Caco-2 (cell line): ENCODE data around the gene CENPP. TPM values are rescaled to one million over a fixed set of nuclear protein-coding genes. Genes with fewer than 3 reads are reported as not detected.

Experiments used
- BruUV-seq: library from RNA; stranded (reverse); fragments of 400-500 nt; replicated peaks from 2 replicates; lab custom pipeline; 2021; lab: Mats Ljungman, UMichigan
- CTCF ChIA-PET: fragments of 300-600 bp; sonication (Branson Sonifier 250); formaldehyde crosslinking; loops from one replicate; lab custom pipeline; 2022; ENCODE audit warnings: antibody characterized with exemption; lab: Charles Lee
- POLR2A ChIA-PET: fragments of 300-600 bp; sonication (Branson Sonifier 250); formaldehyde crosslinking; loops from one replicate; lab custom pipeline; 2022; ENCODE audit warnings: antibody characterized with exemption; lab: Charles Lee
- DNase-seq, 2 experiments: peaks; one replicate each; pipeline versions ENCODE4 v3.0.0 to v3.0.0-alpha.2; 2020 to 2022
- H3K27me3 ChIP-seq: replicated peaks from 2 replicates; pipeline ENCODE4 v1.6.0; 2011; ENCODE audit warnings: low read length; ENCODE audit not compliant: control insufficient read depth, insufficient read depth
- H3K36me3 ChIP-seq: 2 replicates; pipeline ENCODE4 v1.5.1; 2011; ENCODE audit warnings: low read length; ENCODE audit not compliant: control insufficient read depth, insufficient read depth
- H3K4me1 ChIP-seq: fragments of 250-450 bp; sonication (Bioruptor Pico); 2 replicates; pipeline ENCODE4 v1.5.1; 2020; ENCODE audit warnings: mild to moderate bottlenecking
- H3K4me3 ChIP-seq: 2 replicates; pipeline ENCODE4 v1.5.1; 2011; ENCODE audit warnings: low read depth, mild to moderate bottlenecking, control low read depth, low read length
- H3K9me3 ChIP-seq: fragments of 250-450 bp; sonication (Bioruptor Pico); 2 replicates; pipeline ENCODE4 v1.5.1; 2020; ENCODE audit warnings: mild to moderate bottlenecking, moderate library complexity
- H3K27ac Mint-ChIP-seq: one replicate; pipeline ENCODE4 v1.8.0; 2022; ENCODE audit warnings: mixed read lengths; ENCODE audit not compliant: unreplicated experiment
- H3K27me3 Mint-ChIP-seq: one replicate; pipeline ENCODE4 v1.8.0; 2022; ENCODE audit warnings: mixed read lengths; ENCODE audit not compliant: insufficient read depth, unreplicated experiment
- H3K36me3 Mint-ChIP-seq: one replicate; pipeline ENCODE4 v1.8.0; 2022; ENCODE audit warnings: mild to moderate bottlenecking, mixed read lengths; ENCODE audit not compliant: insufficient read depth, unreplicated experiment
- H3K4me1 Mint-ChIP-seq: one replicate; pipeline ENCODE4 v1.8.0; 2022; ENCODE audit warnings: low read depth, mixed read lengths; ENCODE audit not compliant: unreplicated experiment
- H3K4me3 Mint-ChIP-seq: one replicate; pipeline ENCODE4 v1.8.0; 2022; ENCODE audit warnings: mild to moderate bottlenecking, moderate library complexity, mixed read lengths; ENCODE audit not compliant: unreplicated experiment
- H3K9me3 Mint-ChIP-seq: one replicate; pipeline ENCODE4 v1.8.0; 2022; ENCODE audit warnings: mixed read lengths; ENCODE audit not compliant: unreplicated experiment
- CTCF ChIP-seq, 2 experiments: fragments of 200-600 bp in 1 of 2; IDR thresholded peaks; 1 replicate in 1 of 2; 2 replicates in 1 of 2; pipeline versions ENCODE4 v1.5.1 to v1.8.0; 2011 to 2022; ENCODE audit warnings: antibody characterized with exemption in 1 of 2, control low read depth in 1 of 2, inconsistent platforms in 1 of 2, low read depth in 1 of 2, low read length in 1 of 2, mild to moderate bottlenecking in 1 of 2, moderate library complexity in 1 of 2; ENCODE audit not compliant: insufficient read depth in 1 of 2, severe bottlenecking in 1 of 2, unreplicated experiment in 1 of 2
- intact Hi-C: fragments of 100-400 bp; cut with micrococcal nuclease; formaldehyde crosslinking; loops from one replicate; pipeline ENCODE4 v1.10.0; 2022; ENCODE audit not compliant: unreplicated experiment
- total RNA-seq: library from RNA; stranded (reverse); gene quantifications from 2 replicates; pipeline ENCODE4 v1.2.3, GENCODE V29; 2022

Gene CENPP
- total RNA-seq, 1 experiment from 2014 or later: 7.6 TPM

DNA sequence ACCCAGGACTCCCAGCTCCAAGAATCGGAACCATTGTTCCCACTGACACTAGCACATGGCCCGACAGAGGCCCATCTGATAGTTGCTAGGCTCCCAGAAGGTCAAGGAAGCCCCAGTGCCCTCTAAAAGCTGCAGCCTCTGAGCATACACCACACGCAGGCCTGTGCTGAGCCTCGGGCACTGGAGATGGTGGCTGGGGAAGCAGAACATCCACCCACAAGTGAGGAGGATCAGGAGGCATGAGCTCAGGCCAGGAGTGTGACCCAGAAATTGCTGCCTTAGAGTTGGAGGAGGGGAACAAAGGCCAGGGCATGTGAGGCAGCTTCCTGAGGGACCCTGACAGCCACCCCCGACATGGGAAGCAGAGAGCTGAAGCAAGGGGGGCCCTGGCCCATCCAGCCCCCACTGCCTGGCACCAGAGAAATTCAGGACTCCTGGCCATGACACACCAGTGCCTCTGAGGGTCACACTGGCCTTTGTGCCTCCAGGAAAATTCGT, 322.8 kb downstream of the CENPP start:
- Histone ChIP-seq H3K36me3 (no peaks in the 10 kb centered on the region), H3K27me3 (no peaks in the 10 kb centered on the region), H3K4me3 (no peak overlapping the region), H3K4me1 (no peaks in the 10 kb centered on the region), H3K9me3 (no peaks in the 10 kb centered on the region)
- no peaks in the 10 kb centered on the region for H3K9me3 Mint-ChIP-seq
- no peak for DNase-seq
- no peak overlapping the region for H3K27ac Mint-ChIP-seq
- peaks cover 36% of the 10 kb centered on the region for H3K36me3 Mint-ChIP-seq
- BruUV-seq: no TSS peak
- H3K4me1 Mint-ChIP-seq: no peaks in the 10 kb centered on the region
- H3K4me3 Mint-ChIP-seq: no peak overlapping the region
- CTCF ChIA-PET: no interaction called here
- H3K27me3 Mint-ChIP-seq: no peaks in the 10 kb centered on the region
- POLR2A ChIA-PET: no interaction called here
- intact Hi-C loops: no loop called here
- no peak for TF ChIP-seq CTCF (IDR thresholded peaks at IDR 0.05; ENCODE audit: insufficient read depth in 1 of 2, low read depth in 1 of 2, low read length in 1 of 2, severe bottlenecking in 1 of 2, unreplicated experiment in 1 of 2)

GRCh38 chr9:92649007-92649406, 323.3 kb downstream of the CENPP start:
- POLR2A ChIA-PET: no interaction called here
- intact Hi-C loops: no loop called here
- no peak for TF ChIP-seq CTCF (IDR thresholded peaks at IDR 0.05; ENCODE audit: insufficient read depth in 1 of 2, low read depth in 1 of 2, low read length in 1 of 2, severe bottlenecking in 1 of 2, unreplicated experiment in 1 of 2)
- Mint-ChIP-seq H3K4me3 (no peak overlapping the region), H3K27me3 (no peaks in the 10 kb centered on the region), H3K36me3 (peaks cover 36% of the 10 kb centered on the region), H3K27ac (no peak overlapping the region), H3K4me1 (no peaks in the 10 kb centered on the region), H3K9me3 (no peaks in the 10 kb centered on the region)
- CTCF ChIA-PET: no interaction called here
- BruUV-seq: no TSS peak
- H3K4me3 ChIP-seq: no peak overlapping the region
- DNase-seq: no peak
- no peaks in the 10 kb centered on the region for H3K27me3 ChIP-seq
- H3K36me3 ChIP-seq: no peaks in the 10 kb centered on the region
- no peaks in the 10 kb centered on the region for H3K9me3 ChIP-seq
- no peaks in the 10 kb centered on the region for H3K4me1 ChIP-seq

DNA sequence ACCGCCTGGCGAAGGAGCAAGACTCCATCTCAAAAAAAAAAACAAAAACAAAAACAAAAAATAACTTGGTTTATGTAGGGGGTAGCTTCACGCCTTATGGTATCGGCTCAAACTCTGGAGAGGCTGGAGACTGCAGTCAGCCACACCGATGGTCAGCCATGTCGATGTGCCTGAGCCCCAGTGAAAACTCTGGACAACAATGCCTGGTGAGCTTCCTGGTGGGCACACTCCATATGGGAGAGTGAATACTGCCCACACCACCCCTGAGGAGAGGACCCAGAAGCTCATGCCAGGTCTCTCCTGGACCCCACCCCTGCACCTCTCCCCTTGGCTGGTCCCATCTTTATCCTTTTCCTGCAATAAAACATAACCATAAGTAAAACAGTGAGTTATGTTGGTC, 324.5 kb downstream of the CENPP start:
- no peaks in the 10 kb centered on the region for H3K4me1 Mint-ChIP-seq
- H3K36me3 Mint-ChIP-seq: peaks cover 30% of the 10 kb centered on the region
- H3K4me1 ChIP-seq: no peaks in the 10 kb centered on the region
- no peaks in the 10 kb centered on the region for H3K36me3 ChIP-seq
- ChIA-PET CTCF (no interaction called here), POLR2A (no interaction called here)
- DNase-seq: peak in 1 of 2 experiments; percentile 9
- no peaks in the 10 kb centered on the region for H3K9me3 ChIP-seq
- H3K9me3 Mint-ChIP-seq: no peaks in the 10 kb centered on the region
- no peak overlapping the region for H3K27ac Mint-ChIP-seq
- no peaks in the 10 kb centered on the region for H3K27me3 ChIP-seq
- no peak overlapping the region for H3K4me3 Mint-ChIP-seq
- no peak overlapping the region for H3K4me3 ChIP-seq
- intact Hi-C loops: loop anchor here (10.0 kb wide), 1 partner anchor 415 kb away; no protein-coding TSS in a partner anchor
- TF ChIP-seq CTCF (IDR thresholded peaks at IDR 0.05; ENCODE audit: insufficient read depth in 1 of 2, low read depth in 1 of 2, low read length in 1 of 2, severe bottlenecking in 1 of 2, unreplicated experiment in 1 of 2): no peak
- no peaks in the 10 kb centered on the region for H3K27me3 Mint-ChIP-seq
- no TSS peak for BruUV-seq
